HEK293T (cell line): ENCODE measurements around the gene ARFGEF3.

Experiments
- ARNT ChIP-seq: fragments of 450-650 bp; IDR thresholded peaks from 2 replicates; pipeline ENCODE4 v1.6.1; 2017; ENCODE audit warnings: mild to moderate bottlenecking
- BHLHE40 ChIP-seq: fragments of 450-650 bp; IDR thresholded peaks from 2 replicates; pipeline ENCODE4 v1.6.1; 2016; ENCODE audit warnings: mild to moderate bottlenecking, moderate library complexity, borderline replicate concordance
- CTBP1 ChIP-seq: fragments of 450-650 bp; IDR thresholded peaks from 2 replicates; pipeline ENCODE4 v1.6.1; 2016; ENCODE audit warnings: borderline replicate concordance
- ELF4 ChIP-seq: fragments of 450-650 bp; IDR thresholded peaks from 2 replicates; pipeline ENCODE4 v1.6.1; 2017; ENCODE audit warnings: antibody characterized with exemption
- FOXA1 ChIP-seq: fragments of 450-650 bp; IDR thresholded peaks from 2 replicates; pipeline ENCODE4 v1.6.1; 2016; ENCODE audit warnings: mild to moderate bottlenecking
- FOXK2 ChIP-seq: fragments of 450-650 bp; IDR thresholded peaks from 2 replicates; pipeline ENCODE4 v1.6.1; 2016; ENCODE audit warnings: mild to moderate bottlenecking
- FOXM1 ChIP-seq: fragments of 450-650 bp; IDR thresholded peaks from 2 replicates; pipeline ENCODE4 v1.6.1; 2017; ENCODE audit warnings: mild to moderate bottlenecking, borderline replicate concordance
- HDGF ChIP-seq: fragments of 450-650 bp; IDR thresholded peaks from 2 replicates; pipeline ENCODE4 v1.6.1; 2017; ENCODE audit warnings: antibody characterized with exemption, borderline replicate concordance
- TARDBP ChIP-seq: fragments of 450-650 bp; IDR thresholded peaks from 2 replicates; pipeline ENCODE4 v1.6.1; 2016
- TF ChIP-seq, protein P1 (sequence below): fragments of 450-650 bp; IDR thresholded peaks from 2 replicates; pipeline ENCODE4 v1.6.1; 2016

DNA sequence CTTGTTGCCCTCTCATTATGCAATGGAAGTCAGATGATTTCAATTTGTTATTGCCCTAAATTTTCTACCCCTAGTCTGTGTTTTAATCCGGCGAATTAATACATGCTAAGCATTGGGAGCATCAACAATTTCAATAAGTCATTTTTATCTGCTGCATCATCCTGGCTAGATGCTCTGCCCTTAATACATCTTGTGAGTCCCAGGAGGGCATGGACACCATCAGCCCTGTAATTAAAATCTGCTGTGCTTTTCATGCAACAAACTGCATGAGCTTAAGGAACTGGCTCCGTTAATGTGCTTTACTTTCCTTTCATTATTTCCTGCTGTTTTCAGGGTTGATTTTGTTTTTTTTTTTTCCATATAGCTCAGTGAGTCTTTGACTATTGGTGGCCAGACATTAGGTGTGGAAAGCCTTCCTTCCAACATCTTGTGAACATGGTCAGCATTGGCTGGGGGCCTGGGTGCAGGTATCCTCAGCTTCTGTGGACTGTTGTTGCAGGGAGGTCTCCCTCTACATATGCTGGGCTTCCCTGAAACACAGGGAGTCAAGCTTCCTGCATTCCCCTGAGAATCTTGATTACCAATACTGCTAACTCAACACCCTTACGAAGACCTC is 65.1 kb downstream of the ARFGEF3 start:
- TF ChIP-seq, protein P1, sequence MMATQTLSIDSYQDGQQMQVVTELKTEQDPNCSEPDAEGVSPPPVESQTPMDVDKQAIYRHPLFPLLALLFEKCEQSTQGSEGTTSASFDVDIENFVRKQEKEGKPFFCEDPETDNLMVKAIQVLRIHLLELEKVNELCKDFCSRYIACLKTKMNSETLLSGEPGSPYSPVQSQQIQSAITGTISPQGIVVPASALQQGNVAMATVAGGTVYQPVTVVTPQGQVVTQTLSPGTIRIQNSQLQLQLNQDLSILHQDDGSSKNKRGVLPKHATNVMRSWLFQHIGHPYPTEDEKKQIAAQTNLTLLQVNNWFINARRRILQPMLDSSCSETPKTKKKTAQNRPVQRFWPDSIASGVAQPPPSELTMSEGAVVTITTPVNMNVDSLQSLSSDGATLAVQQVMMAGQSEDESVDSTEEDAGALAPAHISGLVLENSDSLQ: no peak
- TF ChIP-seq FOXK2 (no peak), TARDBP (no peak), FOXM1 (no peak), CTBP1 (no peak), ARNT (no peak), ELF4 (no peak), FOXA1 (no peak), HDGF (no peak), BHLHE40 (no peak)
